K562 (cell line): ENCODE measurements around the gene GADD45GIP1. TPM values are rescaled to one million over a fixed set of nuclear protein-coding genes. Genes with fewer than 3 reads are reported as not detected.

Experiments
- CBFA2T2 ChIP-seq: fragments of 450-650 bp; conservative IDR thresholded peaks from 2 replicates; pipeline ENCODE4 v1.6.1; 2017; ENCODE audit warnings: mild to moderate bottlenecking
- CREB3L1 ChIP-seq: fragments of 450-650 bp; IDR thresholded peaks from 2 replicates; pipeline ENCODE4 v1.6.1; 2014; ENCODE audit warnings: low read depth, mild to moderate bottlenecking, moderate library complexity, borderline replicate concordance
- DNMT1 ChIP-seq: fragments of 450-650 bp; IDR thresholded peaks from 2 replicates; pipeline ENCODE4 v1.6.1; 2016; ENCODE audit warnings: antibody characterized with exemption, mild to moderate bottlenecking
- HDAC1 ChIP-seq, 2 experiments: fragments of 450-650 bp; IDR thresholded peaks; 2 replicates each; pipeline ENCODE4 v1.6.1; 2016 to 2017; ENCODE audit warnings: inconsistent platforms in 1 of 2, mild to moderate bottlenecking in 1 of 2, moderate library complexity in 1 of 2
- JUN ChIP-seq, 2 experiments: sonication (generic) in 1 of 2; formaldehyde crosslinking in 1 of 2; IDR thresholded peaks; 2 replicates each; pipeline versions ENCODE4 v1.6.1 to v1.8.0; 2012 to 2022; ENCODE audit warnings: borderline replicate concordance in 2 of 2, mild to moderate bottlenecking in 2 of 2, improper control_type of control experiment in 1 of 2, low read depth in 1 of 2, low read length in 1 of 2, missing genetic modification reagents in 1 of 2
- MIER1 ChIP-seq: fragments of 450-650 bp; IDR thresholded peaks from 2 replicates; pipeline ENCODE4 v1.6.1; 2016; ENCODE audit warnings: antibody characterized with exemption, mild to moderate bottlenecking, low read depth
- NFXL1 ChIP-seq: fragments of 450-650 bp; formaldehyde crosslinking; IDR thresholded peaks from 2 replicates; pipeline ENCODE4 v1.4.0; 2021; ENCODE audit warnings: mild to moderate bottlenecking
- NR2C1 ChIP-seq, 2 experiments: fragments of 450-650 bp; IDR thresholded peaks; 2 replicates each; pipeline ENCODE4 v1.6.1; 2017; ENCODE audit warnings: mild to moderate bottlenecking in 2 of 2, antibody characterized with exemption in 1 of 2, inconsistent platforms in 1 of 2, missing compliant biosample characterization in 1 of 2, missing genetic modification characterization in 1 of 2
- RREB1 ChIP-seq: fragments of 250-450 bp; sonication (Bioruptor Pico); IDR thresholded peaks from 2 replicates; pipeline ENCODE4 v1.4.0; 2020
- SP1 ChIP-seq: sonication (generic); formaldehyde crosslinking; IDR thresholded peaks from 2 replicates; pipeline ENCODE4 v1.8.1; 2022; ENCODE audit warnings: mild to moderate bottlenecking, missing genetic modification reagents
- ZBTB49 ChIP-seq: sonication (generic); formaldehyde crosslinking; IDR thresholded peaks from 2 replicates; pipeline ENCODE4 v1.8.0; 2022; ENCODE audit warnings: missing genetic modification reagents, mild to moderate bottlenecking, borderline replicate concordance
- ZNF12 ChIP-seq: sonication (generic); formaldehyde crosslinking; IDR thresholded peaks from 2 replicates; pipeline ENCODE4 v1.4.0; 2020; ENCODE audit warnings: mild to moderate bottlenecking, missing genetic modification reagents
- ZNF398 ChIP-seq: fragments of 250-450 bp; sonication (Bioruptor Pico); IDR thresholded peaks from 2 replicates; pipeline ENCODE4 v1.8.0; 2021; ENCODE audit warnings: moderate library complexity, mild to moderate bottlenecking, inconsistent platforms
- ZNF551 ChIP-seq: fragments of 250-450 bp; sonication (Bioruptor Pico); IDR thresholded peaks from 2 replicates; pipeline ENCODE4 v1.5.0; 2021; ENCODE audit warnings: mild to moderate bottlenecking, moderate library complexity
- polyA plus RNA-seq, 8 experiments: library from polyadenylated mRNA; depleted of rRNA in 4 of 8; stranded (reverse) in 5 of 8; unstranded in 3 of 8; fragments of >200 nt; fragmentation: Nextera tagmentation in 2 of 8; fragmentation: Illumina TruSeq in 1 of 8; extraction: Ambion mirVana in 2 of 8; extraction: Trizol in 1 of 8; gene quantifications; 2 replicates each; pipeline versions ENCODE4 v1.2.1 to v1.2.3, GENCODE V29; 2011 to 2014; ENCODE audit warnings: inconsistent platforms in 1 of 8, missing spikeins in 1 of 8
- total RNA-seq, 7 experiments: library from RNA; depleted of rRNA in 6 of 7; stranded (reverse); fragments of >200 nt in 6 of 7; fragmentation: Illumina TruSeq in 2 of 7; extraction: Trizol in 2 of 7; gene quantifications; 2 replicates each; pipeline versions ENCODE4 v1.2.1 to v1.2.3, GENCODE V29; 2011 to 2021; ENCODE audit warnings: low replicate concordance in 1 of 7

GADD45GIP1 gene
- total and polyA plus RNA-seq, 9 of the 15 experiments (the other 6 are each of a cell fraction or from before 2014, with no cell fraction given) = 5.1 to 161 (median 29.2) TPM

GRCh38 chr19:12946092-12946721 is 10.8 kb downstream of the GADD45GIP1 start (continued):
- no peak for TF ChIP-seq RREB1 (CRISPR knock-in tag)
- no peak for TF ChIP-seq CBFA2T2
- TF ChIP-seq ZBTB49 (CRISPR knock-in tag) = no peak
- no peak for TF ChIP-seq ZNF551 (CRISPR knock-in tag)
- TF ChIP-seq SP1 = no peak
- no peak for TF ChIP-seq JUN (IDR thresholded peaks at IDR 0.05; ENCODE audit: borderline replicate concordance, low read depth, low read length)
- no peak for TF ChIP-seq JUN (CRISPR knock-in tag; IDR thresholded peaks at IDR 0.05; ENCODE audit: borderline replicate concordance)
- TF ChIP-seq ZNF12 (CRISPR knock-in tag) = 0 out of 2 replicates have a peak, but pooled peaks have one; percentile 29
- peak; percentile 13 to 26; a peak in 1 of 4 replicates for TF ChIP-seq HDAC1 (IDR thresholded peaks at IDR 0.05)
- TF ChIP-seq ZNF398 (CRISPR knock-in tag) = no peak
- no peak; the same call in 1 of the 2 replicates for TF ChIP-seq CREB3L1
- no peak for TF ChIP-seq MIER1
- TF ChIP-seq NFXL1 (CRISPR knock-in tag) = no peak
- no peak for TF ChIP-seq DNMT1
- TF ChIP-seq NR2C1 (IDR thresholded peaks at IDR 0.05) = no peak
- no peak for TF ChIP-seq NR2C1 (tag; IDR thresholded peaks at IDR 0.05)
